GM21737 (cell line): ENCODE data around the gene DCP1A.
"Not testable (repeated sequence)": the region's sequence is repeated elsewhere in the genome, so short reads cannot be mapped to it uniquely, and the experiment has no call there.

Source experiments
- ATAC-seq: cut with Tn5 transposase; IDR thresholded peaks from one replicate; pipeline ENCODE4 v1.9.1; 2021; ENCODE audit warnings: mild to moderate bottlenecking, moderate library complexity; ENCODE audit not compliant: unreplicated experiment

DCP1A gene

GRCh38 chr3:53269888-53270880 is 77.2 kb downstream of the DCP1A start:
- ATAC-seq, result no peak

DNA sequence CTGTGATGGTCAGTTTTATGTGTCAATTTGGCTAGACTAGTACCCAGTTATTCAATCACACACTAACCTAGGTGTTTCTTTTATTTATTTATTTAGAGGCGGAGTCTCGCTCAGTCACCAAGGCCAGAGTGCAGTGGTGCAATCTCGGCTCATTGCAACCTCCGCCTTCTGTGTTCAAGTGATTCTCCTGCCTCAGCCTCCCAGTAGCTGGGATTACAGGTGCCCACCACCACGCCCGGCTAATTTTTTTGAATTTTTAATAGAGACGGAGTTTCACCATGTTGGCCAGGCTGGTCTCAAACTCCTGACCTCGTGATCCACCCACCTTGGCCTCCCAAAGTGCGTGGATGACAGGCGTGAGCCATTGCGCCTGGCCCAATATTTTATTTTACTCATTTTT is 78.2 kb downstream of the DCP1A start:
- not testable (repeated sequence) for ATAC-seq

GRCh38 chr3:53267766-53268165 is 79.6 kb downstream of the DCP1A start:
- no peak for ATAC-seq

GRCh38 chr3:53264718-53265117 is 82.6 kb downstream of the DCP1A start:
- ATAC-seq, result no peak

DNA sequence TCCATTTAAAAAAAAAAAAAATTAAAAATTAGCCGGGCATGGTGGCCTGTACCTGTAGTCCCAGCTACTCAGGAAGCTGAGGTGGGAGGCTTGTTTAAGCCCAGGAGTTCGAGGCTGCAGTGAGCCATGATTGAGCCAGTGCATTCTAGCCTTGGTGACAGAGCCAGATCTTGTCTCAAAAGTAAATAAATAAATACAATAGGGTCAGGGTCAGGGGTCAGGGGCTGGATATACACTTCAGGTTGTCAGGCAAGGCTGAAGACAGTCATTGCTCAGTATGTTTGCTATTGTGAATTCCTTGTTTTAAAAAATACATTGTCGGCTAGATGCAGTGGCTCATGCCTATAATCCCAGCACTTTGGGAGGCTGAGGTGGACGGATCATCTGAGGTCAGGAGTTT is 83.4 kb downstream of the DCP1A start:
- ATAC-seq, result no peak

GRCh38 chr3:53261712-53262111 is 85.6 kb downstream of the DCP1A start:
- no peak for ATAC-seq

- no peak for ATAC-seq
Observed at GRCh38 chr3:53260286-53260785, 87.0 kb downstream of the DCP1A start.

DNA sequence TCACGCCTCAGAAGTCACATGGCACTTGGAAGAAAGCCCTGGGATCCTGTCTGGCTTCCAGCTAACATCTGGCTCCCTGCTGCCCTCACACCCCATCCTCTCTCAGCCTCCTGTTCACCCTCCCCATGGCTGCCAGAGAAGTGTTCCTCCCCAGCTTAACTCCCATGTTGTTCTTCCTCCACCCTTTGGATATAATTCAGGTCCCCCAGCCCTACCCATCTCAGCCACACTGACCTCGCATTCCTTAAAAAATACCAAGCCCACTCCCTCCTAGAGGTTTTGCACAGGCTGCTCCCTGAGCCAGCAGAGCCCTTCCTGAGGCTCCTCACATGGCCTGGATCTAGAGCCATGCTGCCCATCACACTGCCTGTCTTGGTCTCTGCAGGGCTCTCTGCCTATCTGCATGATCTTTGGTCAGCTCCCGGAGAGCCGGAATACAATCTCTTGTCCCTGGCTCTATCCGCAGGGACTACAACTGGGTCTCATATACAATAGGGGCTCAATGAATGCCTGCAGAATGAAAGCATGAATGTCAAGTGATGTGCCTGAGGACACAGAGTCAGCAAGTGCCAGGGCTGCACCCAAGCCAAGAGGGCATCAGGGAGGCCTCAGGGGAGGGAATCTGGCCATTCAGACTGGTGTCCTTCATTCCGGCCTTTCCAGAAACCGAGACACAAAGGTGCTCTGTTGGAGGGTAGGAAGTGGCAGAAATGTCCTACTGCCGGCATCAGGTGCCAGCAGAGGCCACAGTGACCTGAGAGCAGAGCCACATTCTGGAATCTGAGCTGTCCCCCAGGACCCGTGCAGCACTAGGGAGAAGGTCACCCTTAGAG is 87.7 kb downstream of the DCP1A start:
- ATAC-seq, result no peak

GRCh38 chr3:53258600-53259426 is 88.5 kb downstream of the DCP1A start:
- ATAC-seq, result no peak

GRCh38 chr3:53257465-53257864 is 89.9 kb downstream of the DCP1A start:
- ATAC-seq, result no peak

GRCh38 chr3:53256704-53257055 is 90.7 kb downstream of the DCP1A start:
- ATAC-seq, result no peak

DNA sequence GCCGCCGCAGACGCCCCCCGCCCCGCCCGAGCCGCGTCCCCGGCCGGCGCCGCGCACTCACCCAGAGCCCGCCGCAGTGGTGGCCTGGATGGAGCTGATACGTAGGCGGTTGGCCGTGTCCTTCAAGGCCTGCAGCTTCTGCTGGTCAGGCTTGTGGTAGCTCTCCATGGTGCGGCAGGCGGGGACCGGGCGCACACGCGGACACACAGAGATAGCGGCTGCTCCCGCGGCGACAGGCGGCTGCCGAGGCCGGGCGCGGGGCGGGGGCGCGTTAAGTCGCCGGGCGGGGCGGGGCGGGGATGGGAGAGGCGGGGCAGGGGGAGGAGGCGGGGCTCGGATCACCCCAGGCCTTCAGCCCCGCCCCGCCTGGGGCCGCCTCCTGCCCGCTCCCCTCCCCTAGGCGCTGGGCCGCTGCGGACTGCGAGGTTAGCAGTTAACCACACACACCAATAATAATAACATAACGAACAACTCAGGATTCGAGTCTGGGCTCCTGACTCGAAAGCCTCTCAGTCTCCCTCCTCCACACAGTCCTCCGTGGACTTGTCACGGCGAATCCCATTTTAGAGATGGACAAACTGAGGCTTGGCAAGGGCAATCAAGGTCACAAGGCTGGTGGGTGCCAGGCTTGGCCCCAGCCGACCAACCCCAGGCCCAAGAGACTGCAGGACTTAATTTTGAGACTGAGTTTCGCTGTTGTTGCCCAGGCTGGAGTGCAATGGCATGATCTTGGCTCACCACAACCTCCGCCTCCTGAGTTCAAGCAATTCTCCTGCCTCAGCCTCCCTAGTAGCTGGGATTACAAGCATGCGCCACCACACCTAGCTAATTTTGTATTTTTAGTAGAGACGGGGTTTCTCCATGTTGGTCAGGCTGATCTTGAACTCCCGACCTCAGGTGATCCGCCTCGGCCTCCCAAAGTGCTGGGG is 91.3 kb downstream of the DCP1A start, which contains the start of gene TKT:
Gene TKT (minus strand): TSS at position 248 of the 929 bp plus-strand sequence. CDS start 80 bp downstream, at position 168.
- peak; percentile 51 for ATAC-seq

DNA sequence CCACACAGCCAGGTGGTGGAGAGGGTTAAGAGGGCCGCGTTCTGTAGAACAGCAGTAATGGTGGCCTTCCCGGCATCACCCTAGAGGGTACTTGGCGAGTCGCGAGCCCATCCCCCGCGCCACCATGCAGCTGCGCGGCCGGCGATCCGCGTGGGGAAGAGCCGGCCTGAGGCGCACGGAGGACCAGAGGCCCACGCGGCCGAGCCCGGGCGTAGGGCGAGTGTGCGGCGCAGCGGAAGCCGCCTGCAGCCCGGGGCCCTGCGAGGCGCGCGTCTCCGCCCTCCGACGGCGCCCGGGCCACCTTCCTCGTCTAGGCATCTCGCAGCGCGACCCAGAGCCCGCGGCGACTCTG is 91.9 kb downstream of the DCP1A start:
- ATAC-seq, result peak; percentile 44

DNA sequence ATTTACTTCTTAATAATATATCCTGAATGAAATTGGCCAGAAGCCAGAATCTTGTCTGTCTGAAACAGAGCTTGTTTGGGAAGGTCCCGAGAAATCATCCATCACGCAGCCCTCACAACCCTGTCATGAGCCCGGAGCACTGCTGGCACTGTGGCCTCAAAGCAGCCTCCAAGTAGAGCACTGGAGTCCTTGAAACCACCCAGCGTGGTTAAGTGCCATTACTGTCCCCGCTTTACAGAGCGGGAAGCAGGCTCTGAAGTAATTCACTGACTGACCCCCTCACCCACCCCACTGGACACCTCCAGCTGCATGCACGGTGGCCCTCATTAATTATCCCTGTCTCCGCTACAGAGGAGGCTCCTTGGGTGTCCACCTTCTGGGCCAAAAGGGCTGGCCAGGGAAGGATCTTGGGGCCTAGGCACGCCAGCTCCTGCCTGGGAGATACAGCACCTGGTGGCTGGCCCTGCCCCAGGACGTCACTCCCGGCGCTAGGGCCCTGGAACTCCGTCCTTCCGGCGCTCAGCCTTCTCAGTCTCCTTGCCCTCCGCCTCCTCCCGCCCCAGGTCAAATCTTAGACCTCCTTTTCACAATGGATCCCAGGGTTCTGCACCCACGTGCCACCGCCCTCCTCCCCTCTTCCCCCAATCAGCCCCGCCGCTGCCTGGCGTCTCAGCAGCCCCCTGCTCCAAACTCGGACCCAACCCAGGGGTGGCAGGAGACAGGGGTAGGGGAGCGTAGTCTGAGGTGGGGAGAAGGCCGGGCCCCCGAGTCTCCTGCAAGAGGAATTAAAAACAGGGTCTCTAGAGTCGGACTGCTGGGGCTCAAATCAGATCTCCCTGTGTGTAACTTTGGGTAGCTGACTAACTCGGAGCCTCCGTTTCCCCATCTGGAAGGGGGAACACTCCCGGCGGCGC is 92.6 kb downstream of the DCP1A start:
- peak; percentile 52 for ATAC-seq

- no peak for ATAC-seq
Observed at GRCh38 chr3:53253707-53254508, 93.4 kb downstream of the DCP1A start.

DNA sequence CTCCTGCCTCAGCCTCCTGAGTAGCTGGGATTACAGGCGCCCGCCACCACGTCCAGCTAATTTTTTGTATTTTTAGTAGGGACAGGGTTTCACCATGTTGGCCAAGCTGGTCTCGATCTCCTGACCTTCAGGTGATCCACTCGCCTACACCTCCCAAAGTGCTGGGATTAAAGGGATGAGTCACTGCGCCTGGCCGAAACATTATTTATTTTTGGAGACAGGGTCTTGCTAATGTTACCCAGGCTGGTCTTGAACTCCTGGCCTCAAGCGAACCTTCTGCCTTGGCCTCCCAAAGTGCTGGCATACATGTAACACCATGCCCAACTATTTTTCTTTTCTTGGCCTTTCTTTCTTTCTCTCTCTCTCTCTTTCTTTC is 94.4 kb downstream of the DCP1A start:
- ATAC-seq, result not testable (repeated sequence)

GRCh38 chr3:53252096-53252946 is 95.0 kb downstream of the DCP1A start:
- no peak for ATAC-seq
